ENCODE data around the gene RNPEP. TPM values are rescaled to one million over a fixed set of nuclear protein-coding genes. Genes with fewer than 3 reads are reported as not detected.

Gene RNPEP
- total and polyA plus RNA-seq, 2 of the 8 experiments (the other 6 are each of a cell fraction or from before 2014, with no cell fraction given) = 34.1 to 51.1 TPM

GRCh38 chr1:201947697-201948008, 34.8 kb upstream of the RNPEP start (continued):
- TF ChIP-seq CHD7 (IDR thresholded peaks at IDR 0.05; ENCODE audit: insufficient replicate concordance, low read length) (no peak), RNF2 (IDR thresholded peaks at IDR 0.05; ENCODE audit: borderline replicate concordance, low read depth, low read length, missing control alignments, poor library complexity, severe bottlenecking) (no peak), SIRT6 (IDR thresholded peaks at IDR 0.05; ENCODE audit: low read length) (no peak), MAX (IDR thresholded peaks at IDR 0.05) (no peak), USF2 (IDR thresholded peaks at IDR 0.05; ENCODE audit: low read length) (no peak), RFX5 (IDR thresholded peaks at IDR 0.05; ENCODE audit: borderline replicate concordance, low read depth, low read length) (no peak)
